B cell (primary cell): ENCODE results near the gene LIG1. TPM values are rescaled to one million over a fixed set of nuclear protein-coding genes. Genes with fewer than 3 reads are reported as not detected.

Experiments used
- ATAC-seq: fragments of 200-7000 bp; cut with Tn5 transposase; one replicate; pipeline ENCODE4 v1.10.0; 2021; ENCODE audit warnings: low read depth, mild to moderate bottlenecking, moderate number of reproducible peaks, moderate library complexity
- CTCF ChIA-PET: fragments of 350-600 bp; sonication (Branson Sonifier 250); formaldehyde crosslinking; loops from one replicate; lab custom pipeline; 2021; ENCODE audit warnings: antibody characterized with exemption, inconsistent platforms; lab: Charles Lee
- POLR2A ChIA-PET: fragments of 350-600 bp; sonication (Branson Sonifier 250); formaldehyde crosslinking; loops from one replicate; lab custom pipeline; 2021; ENCODE audit warnings: antibody characterized with exemption; lab: Charles Lee
- DNase-seq: peaks from one replicate; pipeline ENCODE4 v3.0.0; 2013
- H2AFZ ChIP-seq: 2 replicates; pipeline ENCODE4 v1.6.1; 2012; ENCODE audit warnings: mild to moderate bottlenecking, low read depth, low read length; ENCODE audit not compliant: insufficient read depth, poor library complexity, severe bottlenecking
- H3K27ac ChIP-seq, 2 donors: 1 replicate in 1 of 2; 2 replicates in 1 of 2; pipeline ENCODE4 v1.5.1; 2012 to 2013; ENCODE audit warnings: low read length in 2 of 2, mild to moderate bottlenecking in 2 of 2, moderate library complexity in 1 of 2
- H3K27me3 ChIP-seq, 4 experiments: fragments of 200-600 bp in 1 of 4; sonication (generic) in 1 of 4; replicated peaks in 1 of 4; 1 replicate in 2 of 4; 2 replicates in 2 of 4; pipeline versions ENCODE4 v1.6.1 to v1.7.0; 2013 to 2016; ENCODE audit warnings: low read length in 3 of 4, mild to moderate bottlenecking in 2 of 4, mixed read lengths in 1 of 4, moderate library complexity in 1 of 4; ENCODE audit not compliant: insufficient read depth in 4 of 4, control insufficient read depth in 3 of 4; ENCODE audit errors: control extremely low read depth in 1 of 4
- H3K36me3 ChIP-seq, 2 experiments: replicated peaks in 1 of 2; 1 replicate in 1 of 2; 2 replicates in 1 of 2; pipeline versions ENCODE4 v1.6.1 to v1.7.1; 2013; ENCODE audit warnings: low read length in 1 of 2; ENCODE audit not compliant: insufficient read depth in 2 of 2, control insufficient read depth in 1 of 2; ENCODE audit errors: control extremely low read depth in 1 of 2, extremely low read depth in 1 of 2
- H3K4me1 ChIP-seq, 2 donors: fragments of 200-600 bp in 1 of 2; sonication (generic) in 1 of 2; 1 replicate in 1 of 2; 2 replicates in 1 of 2; pipeline versions ENCODE4 v1.5.1 to v1.6.1; 2013 to 2017; ENCODE audit warnings: low read length in 2 of 2; ENCODE audit not compliant: control insufficient read depth in 2 of 2, insufficient read depth in 2 of 2
- H3K4me2 ChIP-seq: replicated peaks from 2 replicates; pipeline ENCODE3; 2012; ENCODE audit warnings: mild to moderate bottlenecking, low read depth, low read length; ENCODE audit not compliant: poor library complexity, severe bottlenecking
- H3K4me3 ChIP-seq, 5 experiments: fragments of 200-600 bp in 1 of 5; sonication (generic) in 1 of 5; 1 replicate in 3 of 5; 2 replicates in 2 of 5; pipeline versions ENCODE4 v1.5.1 to v1.7.0; 2011 to 2016; ENCODE audit warnings: low read length in 4 of 5, mild to moderate bottlenecking in 4 of 5, low read depth in 2 of 5, control low read depth in 1 of 5, moderate library complexity in 1 of 5; ENCODE audit not compliant: insufficient read depth in 1 of 5; ENCODE audit errors: control extremely low read depth in 1 of 5, extremely low read depth in 1 of 5
- H3K79me2 ChIP-seq: fragments of 200-600 bp; sonication (generic); one replicate; pipeline ENCODE4 v1.6.0; 2016; ENCODE audit warnings: low read length; ENCODE audit not compliant: control insufficient read depth, insufficient read depth
- H3K9ac ChIP-seq: fragments of 200-600 bp; sonication (generic); 2 replicates; pipeline ENCODE4 v1.6.1; 2017; ENCODE audit warnings: mild to moderate bottlenecking, low read length, moderate library complexity
- H3K9me3 ChIP-seq, 3 donors: one replicate each; pipeline versions ENCODE4 v1.6.1 to v1.7.1; 2013; ENCODE audit warnings: low read length in 2 of 3; ENCODE audit not compliant: control insufficient read depth in 2 of 3, insufficient read depth in 1 of 3; ENCODE audit errors: control extremely low read depth in 1 of 3
- H4K20me1 ChIP-seq: 2 replicates; pipeline ENCODE4 v1.6.0; 2012; ENCODE audit warnings: mild to moderate bottlenecking, low read length; ENCODE audit not compliant: insufficient read depth, control insufficient read depth, poor library complexity, severe bottlenecking
- H3K27ac Mint-ChIP-seq: one replicate; pipeline ENCODE4 v1.8.0; 2021; ENCODE audit warnings: mixed read lengths
- H3K27me3 Mint-ChIP-seq: one replicate; pipeline ENCODE4 v1.8.0; 2021; ENCODE audit warnings: mixed read lengths
- H3K4me1 Mint-ChIP-seq: one replicate; pipeline ENCODE4 v1.8.0; 2021; ENCODE audit warnings: mixed read lengths
- H3K4me3 Mint-ChIP-seq: one replicate; pipeline ENCODE4 v1.8.0; 2021; ENCODE audit warnings: mixed read lengths
- H3K9me3 Mint-ChIP-seq: one replicate; pipeline ENCODE4 v1.8.0; 2022; ENCODE audit warnings: mixed read lengths; ENCODE audit not compliant: insufficient read depth
- CTCF ChIP-seq: fragments of 200-600 bp; IDR thresholded peaks from one replicate; pipeline ENCODE4 v1.8.0; 2022; ENCODE audit warnings: antibody characterized with exemption, mild to moderate bottlenecking
- EZH2 ChIP-seq: IDR thresholded peaks from 2 replicates; pipeline ENCODE4 v1.6.1; 2012; ENCODE audit warnings: borderline replicate concordance, low read depth, mild to moderate bottlenecking, moderate library complexity, low read length; ENCODE audit not compliant: insufficient read depth, poor library complexity, severe bottlenecking
- WGBS: methylation state at CpG from one replicate; pipeline ENCODE4 v1.1.5; 2013; ENCODE audit warnings: missing lambda C conversion rate; ENCODE audit not compliant: insufficient coverage; 5-methylcytosine and 5-hydroxymethylcytosine counted together
- intact Hi-C: fragments of 100-400 bp; cut with micrococcal nuclease; formaldehyde crosslinking; loops from one replicate; pipeline ENCODE4 v1.10.0; 2022
- polyA plus RNA-seq: library from polyadenylated mRNA; depleted of rRNA; stranded (reverse); fragments of >200 nt; gene quantifications from 2 replicates; pipeline ENCODE4 v1.2.3, GENCODE V29; 2012
- total RNA-seq, 2 donors: library from RNA; stranded (reverse); fragments of 120-200 nt in 1 of 2; gene quantifications; 1 replicate in 1 of 2; 2 replicates in 1 of 2; pipeline versions ENCODE4 v1.2.3 to v1.2.4, GENCODE V29; 2013 to 2022

The LIG1 gene
- total and polyA plus RNA-seq, 2 donors (not counting 1 experiment from before 2014, with no cell fraction given), result 97.5 to 111 TPM

- H3K27me3 ChIP-seq, result no peaks in the 10 kb centered on the region
- TF ChIP-seq CTCF, result no peak
- TF ChIP-seq EZH2, result no peak
- peak overlapping the region; percentile 60 to 76 for H3K27ac ChIP-seq
- no peaks in the 10 kb centered on the region for H4K20me1 ChIP-seq
- DNase-seq, result no peak
- H3K27ac Mint-ChIP-seq, result no peak overlapping the region
- H3K4me3 Mint-ChIP-seq, result no peak overlapping the region
- intact Hi-C loops, result loop anchor here (1.0 to 5.0 kb wide), 2 partner anchors 33 to 44 kb away; partner anchors contain the start of genes LIG1 and ZSWIM9
- peak overlapping the region; percentile 86 for H3K9ac ChIP-seq
- H2AFZ ChIP-seq, result peak overlapping the region; percentile 96
- H3K9me3 Mint-ChIP-seq, result no peaks in the 10 kb centered on the region
- peaks cover 0 to 6% (median 0%) of the 10 kb centered on the region in 3 donors for H3K9me3 ChIP-seq
- no peaks in the 10 kb centered on the region for H3K27me3 Mint-ChIP-seq
- CTCF ChIA-PET, result interaction anchor here (0.6 to 3.1 kb wide), 20 partner anchors 9 to 239 kb away, joined by 3 to 24 read pairs (median 4); partner anchors contain the start of genes CARD8 and PLA2G4C
- no peaks in the 10 kb centered on the region for H3K36me3 ChIP-seq
- WGBS, result 0% methylated on average over 1 of the region's 5 CpGs
- POLR2A ChIA-PET, result interaction anchor here (1.2 to 2.0 kb wide), 6 partner anchors 13 to 93 kb away, joined by 3 to 17 read pairs (median 6); partner anchors contain the start of genes CARD8, LIG1, PLA2G4C and ZSWIM9
- H3K79me2 ChIP-seq, result peaks cover 21% of the 10 kb centered on the region
- peak overlapping the region; percentile 82 for H3K4me2 ChIP-seq
- peaks cover 15% of the 10 kb centered on the region for H3K4me1 Mint-ChIP-seq
- peak overlapping the region; percentile 55 to 89 (median 80) for H3K4me3 ChIP-seq
- no peak for ATAC-seq
- peaks cover 15 to 18% of the 10 kb centered on the region in 2 donors for H3K4me1 ChIP-seq
Measured at GRCh38 chr19:48203222-48203793, 33.2 kb upstream of the LIG1 start.

GRCh38 chr19:48196933-48197665 lies 27.0 kb upstream of the LIG1 start:
- H3K27me3 Mint-ChIP-seq, result no peaks in the 10 kb centered on the region
- POLR2A ChIA-PET, result interaction anchor here (0.7 kb wide), 2 partner anchors 53 to 59 kb away, joined by 3 to 4 read pairs; no protein-coding TSS in a partner anchor
- Histone ChIP-seq H3K9ac (no peak overlapping the region), H4K20me1 (no peaks in the 10 kb centered on the region), H3K36me3 (no peaks in the 10 kb centered on the region), H3K9me3 (no peaks in the 10 kb centered on the region), H3K4me1 (peaks cover 0 to 6% of the 10 kb centered on the region in 2 donors), H3K27me3 (no peaks in the 10 kb centered on the region), H3K27ac (no peak overlapping the region), H3K4me2 (no peak overlapping the region), H3K79me2 (no peaks in the 10 kb centered on the region), H2AFZ (no peak overlapping the region), H3K4me3 (no peak overlapping the region)
- CTCF ChIA-PET, result interaction anchor here (1.1 kb wide), 1 partner anchor 63 kb away, joined by 3 read pairs; no protein-coding TSS in a partner anchor
- no peak for TF ChIP-seq EZH2
- no peak for TF ChIP-seq CTCF
- DNase-seq (no peak), ATAC-seq (no peak)
- H3K4me3 Mint-ChIP-seq, result no peak overlapping the region
- H3K9me3 Mint-ChIP-seq, result no peaks in the 10 kb centered on the region
- 87% methylated on average over 13 of the region's 13 CpGs for WGBS
- intact Hi-C loops, result no loop called here
- peaks cover 8% of the 10 kb centered on the region for H3K4me1 Mint-ChIP-seq
- no peak overlapping the region for H3K27ac Mint-ChIP-seq
